ENCODE results near the gene EXOC3.

Gene EXOC3

GRCh38 chr5:447501-447900, 4.5 kb downstream of the EXOC3 start:
- no peak for TF ChIP-seq ZNF384 (IDR thresholded peaks at IDR 0.05)
- no peak for TF ChIP-seq L3MBTL2 (conservative IDR thresholded peaks at IDR 0.05)
- ChIA-PET CTCF (interaction anchor here (1.5 to 2.2 kb wide), 4 partner anchors 9 to 130 kb away, joined by 4 to 18 read pairs (median 6); no protein-coding TSS in a partner anchor), POLR2A (interaction anchor here (2.9 kb wide), 1 partner anchor 25 kb away, joined by 14 read pairs; no protein-coding TSS in a partner anchor)
- no peak for DNase-seq (ENCODE audit: extremely low spot score)

- ChIA-PET CTCF (no interaction called here), POLR2A (interaction anchor here (1.0 to 1.4 kb wide), 2 partner anchors 24 to 34 kb away, joined by 3 read pairs; no protein-coding TSS in a partner anchor)
- DNase-seq (ENCODE audit: extremely low spot score) = no peak
- TF ChIP-seq ZNF384 (IDR thresholded peaks at IDR 0.05) (no peak), NFRKB (IDR thresholded peaks at IDR 0.05) (no peak), SP1 (IDR thresholded peaks at IDR 0.05) (no peak), FOXA1 (IDR thresholded peaks at IDR 0.05) (no peak), CTBP1 (IDR thresholded peaks at IDR 0.05; ENCODE audit: borderline replicate concordance) (no peak)
Measured at GRCh38 chr5:448061-448765, 5.2 kb downstream of the EXOC3 start.

- ChIA-PET POLR2A (interaction anchor here (1.0 to 1.4 kb wide), 2 partner anchors 23 to 35 kb away, joined by 3 read pairs; no protein-coding TSS in a partner anchor), CTCF (no interaction called here)
- no peak for DNase-seq (ENCODE audit: extremely low spot score)
- TF ChIP-seq CTBP1 (IDR thresholded peaks at IDR 0.05; ENCODE audit: borderline replicate concordance) (no peak), PKNOX1 (IDR thresholded peaks at IDR 0.05) (no peak), ZNF384 (IDR thresholded peaks at IDR 0.05) (no peak), BHLHE40 (IDR thresholded peaks at IDR 0.05; ENCODE audit: borderline replicate concordance) (no peak), FOXK2 (IDR thresholded peaks at IDR 0.05) (no peak)
Measured at GRCh38 chr5:448766-449090, 5.8 kb downstream of the EXOC3 start.

- TF ChIP-seq FOXA1 (IDR thresholded peaks at IDR 0.05) (no peak), FOXM1 (IDR thresholded peaks at IDR 0.05; ENCODE audit: borderline replicate concordance) (no peak), FOXK2 (IDR thresholded peaks at IDR 0.05) (no peak), CTBP1 (IDR thresholded peaks at IDR 0.05; ENCODE audit: borderline replicate concordance) (no peak), SP1 (IDR thresholded peaks at IDR 0.05) (no peak), BHLHE40 (IDR thresholded peaks at IDR 0.05; ENCODE audit: borderline replicate concordance) (no peak), ZNF384 (IDR thresholded peaks at IDR 0.05) (no peak), ELF4 (IDR thresholded peaks at IDR 0.05) (no peak)
- POLR2A ChIA-PET = interaction anchor here (1.0 to 1.4 kb wide), 2 partner anchors 23 to 35 kb away, joined by 3 read pairs; no protein-coding TSS in a partner anchor
- CTCF ChIA-PET = no interaction called here
- DNase-seq (ENCODE audit: extremely low spot score) = no peak
Measured at GRCh38 chr5:449151-449550, 6.2 kb downstream of the EXOC3 start.

- ChIA-PET CTCF (interaction anchor here (0.6 kb wide), 1 partner anchor 443 kb away, joined by 4 read pairs; no protein-coding TSS in a partner anchor), POLR2A (no interaction called here)
- DNase-seq (ENCODE audit: extremely low spot score) = no peak
- TF ChIP-seq CTBP1 (IDR thresholded peaks at IDR 0.05; ENCODE audit: borderline replicate concordance) (no peak), ZNF384 (IDR thresholded peaks at IDR 0.05) (no peak), FOXM1 (IDR thresholded peaks at IDR 0.05; ENCODE audit: borderline replicate concordance) (no peak), LEF1 (IDR thresholded peaks at IDR 0.05; ENCODE audit: borderline replicate concordance) (no peak), NFRKB (IDR thresholded peaks at IDR 0.05) (no peak), BHLHE40 (IDR thresholded peaks at IDR 0.05; ENCODE audit: borderline replicate concordance) (no peak)
Measured at GRCh38 chr5:451587-452458, 8.8 kb downstream of the EXOC3 start.

GRCh38 chr5:452978-453710, 10.2 kb downstream of the EXOC3 start:
- ChIA-PET POLR2A (no interaction called here), CTCF (no interaction called here)
- no peak for DNase-seq (ENCODE audit: extremely low spot score)
- TF ChIP-seq SUZ12 (IDR thresholded peaks at IDR 0.05) = no peak
- no peak for TF ChIP-seq CTBP1 (IDR thresholded peaks at IDR 0.05; ENCODE audit: borderline replicate concordance)
- no peak for TF ChIP-seq SP1 (IDR thresholded peaks at IDR 0.05)
- no peak for TF ChIP-seq FOXA1 (IDR thresholded peaks at IDR 0.05)
- no peak for TF ChIP-seq FOXM1 (IDR thresholded peaks at IDR 0.05; ENCODE audit: borderline replicate concordance)
- no peak for TF ChIP-seq NFRKB (IDR thresholded peaks at IDR 0.05)
- TF ChIP-seq ELF4 (IDR thresholded peaks at IDR 0.05) = no peak
- TF ChIP-seq BHLHE40 (IDR thresholded peaks at IDR 0.05; ENCODE audit: borderline replicate concordance) = no peak
- no peak for TF ChIP-seq ARNT (IDR thresholded peaks at IDR 0.05)
- no peak for TF ChIP-seq LEF1 (IDR thresholded peaks at IDR 0.05; ENCODE audit: borderline replicate concordance)
- no peak for TF ChIP-seq L3MBTL2 (conservative IDR thresholded peaks at IDR 0.05)
- TF ChIP-seq ZNF384 (IDR thresholded peaks at IDR 0.05) = no peak
- TF ChIP-seq FOXK2 (IDR thresholded peaks at IDR 0.05) = no peak
- TF ChIP-seq HDGF (IDR thresholded peaks at IDR 0.05; ENCODE audit: borderline replicate concordance) = no peak
- TF ChIP-seq TARDBP (IDR thresholded peaks at IDR 0.05) = no peak
- TF ChIP-seq PKNOX1 (IDR thresholded peaks at IDR 0.05) = no peak
